ENCODE results near the gene KDM2A.

Gene KDM2A

DNA sequence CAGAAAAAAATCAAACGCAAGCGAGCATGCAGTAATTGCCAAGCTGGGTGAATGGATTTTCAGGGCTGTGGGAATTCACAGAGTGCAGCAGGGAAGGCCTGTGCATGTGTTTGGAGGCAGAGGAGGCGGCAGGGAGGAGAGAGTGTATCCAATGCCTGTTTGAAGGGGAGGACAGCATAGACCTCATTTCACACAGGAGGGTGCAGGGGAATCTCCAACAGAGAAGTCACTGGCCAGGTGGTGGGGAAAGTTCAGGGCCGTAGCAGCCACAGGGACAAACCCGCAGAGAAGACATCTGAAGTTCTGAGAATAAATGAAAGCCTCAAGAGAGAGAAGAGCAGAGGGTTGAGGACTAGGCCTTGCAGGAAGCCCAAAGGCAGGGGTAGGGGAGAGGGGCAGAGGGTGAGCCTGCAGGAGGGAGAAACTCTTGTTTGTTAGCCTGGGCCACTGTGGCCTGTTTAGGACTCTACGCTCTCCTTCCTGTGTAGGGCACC, 19.2 kb upstream of the KDM2A start:
- in situ Hi-C loops (cut with MboI; ENCODE audit: low sequenced_read_pairs): no loop called here
- Histone ChIP-seq H3K4me1 (no peaks in the 10 kb centered on the region), H3K36me3 (replicated peaks) (no peaks in the 10 kb centered on the region), H3K27me3 (ENCODE audit: low read depth) (no peaks in the 10 kb centered on the region), H3K4me3 (no peak overlapping the region), H3K9me3 (no peaks in the 10 kb centered on the region)
- DNase-seq (ENCODE audit: low spot score in 2 of 2): no peak

DNA sequence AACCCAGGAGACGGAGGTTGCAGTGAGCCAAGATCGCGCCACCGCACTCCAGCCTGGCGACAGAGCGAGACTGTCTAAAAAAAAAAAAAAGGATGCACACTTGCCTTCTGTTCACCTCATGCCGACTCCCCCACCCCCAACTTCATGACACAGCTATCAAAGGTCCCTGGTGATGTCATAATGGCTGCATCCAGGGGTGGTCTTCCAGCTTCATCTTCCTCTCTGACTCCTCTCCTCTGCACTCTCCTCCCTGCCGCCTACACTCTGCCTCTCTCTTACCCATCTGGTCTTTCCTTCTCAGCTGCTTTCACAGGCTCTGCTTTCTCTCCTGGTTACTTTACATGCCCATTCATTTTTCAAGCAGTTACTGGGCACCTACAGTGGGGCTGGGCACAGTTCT, 16.4 kb upstream of the KDM2A start:
- in situ Hi-C loops (cut with MboI; ENCODE audit: low sequenced_read_pairs): no loop called here
- no peak for DNase-seq (ENCODE audit: low spot score in 2 of 2)
- Histone ChIP-seq H3K9me3 (no peaks in the 10 kb centered on the region), H3K36me3 (replicated peaks) (no peaks in the 10 kb centered on the region), H3K4me1 (no peaks in the 10 kb centered on the region), H3K4me3 (no peak overlapping the region), H3K27me3 (ENCODE audit: low read depth) (no peaks in the 10 kb centered on the region)

DNA sequence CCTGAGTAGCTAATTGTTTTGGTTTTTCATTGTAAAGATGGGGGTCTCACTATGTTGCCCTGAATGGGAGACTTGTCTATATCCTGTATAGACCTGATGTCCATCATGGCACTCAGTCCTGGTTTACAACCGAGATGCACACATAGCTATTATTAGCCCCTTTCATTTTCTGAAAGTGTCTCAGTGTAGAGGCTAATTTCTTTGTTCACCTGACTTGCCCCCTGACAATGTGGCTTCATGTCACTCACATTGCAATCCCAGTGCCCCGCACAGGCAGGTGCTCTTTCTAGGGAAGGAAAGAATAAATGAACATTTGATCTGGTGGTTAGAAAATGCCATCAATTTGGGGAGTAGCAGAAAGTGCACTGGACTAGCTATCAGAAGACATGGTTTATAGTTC, 13.1 kb upstream of the KDM2A start:
- no peaks in the 10 kb centered on the region for H3K36me3 ChIP-seq (replicated peaks)
- H3K4me1 ChIP-seq: no peaks in the 10 kb centered on the region
- DNase-seq (ENCODE audit: low spot score in 2 of 2): no peak
- H3K9me3 ChIP-seq: no peaks in the 10 kb centered on the region
- in situ Hi-C loops (cut with MboI; ENCODE audit: low sequenced_read_pairs): no loop called here
- no peak overlapping the region for H3K4me3 ChIP-seq
- no peaks in the 10 kb centered on the region for H3K27me3 ChIP-seq (ENCODE audit: low read depth)

DNA sequence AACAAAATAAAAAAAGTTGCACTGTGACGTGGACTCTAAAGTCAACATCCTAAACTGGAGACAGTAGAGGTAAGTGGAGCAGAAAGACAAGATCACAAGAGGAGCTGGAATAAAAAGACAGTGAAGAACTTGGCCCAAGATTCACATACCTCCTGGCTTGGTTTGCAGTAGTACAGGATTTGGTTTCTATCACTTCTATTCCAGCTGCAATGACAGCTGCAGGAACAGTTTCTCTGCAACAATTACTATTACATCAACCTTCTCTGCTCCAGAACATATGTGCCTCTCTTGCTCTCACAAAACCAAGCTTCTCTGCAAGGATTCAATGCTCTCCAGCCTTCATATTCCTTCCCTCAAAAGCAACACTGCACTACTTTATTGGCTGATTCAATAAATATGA, 7.8 kb upstream of the KDM2A start:
- Histone ChIP-seq H3K36me3 (replicated peaks) (no peaks in the 10 kb centered on the region), H3K4me3 (no peak overlapping the region), H3K9me3 (no peaks in the 10 kb centered on the region), H3K4me1 (no peaks in the 10 kb centered on the region), H3K27me3 (ENCODE audit: low read depth) (no peaks in the 10 kb centered on the region)
- no peak for DNase-seq (ENCODE audit: low spot score in 2 of 2)
- in situ Hi-C loops (cut with MboI; ENCODE audit: low sequenced_read_pairs): no loop called here

DNA sequence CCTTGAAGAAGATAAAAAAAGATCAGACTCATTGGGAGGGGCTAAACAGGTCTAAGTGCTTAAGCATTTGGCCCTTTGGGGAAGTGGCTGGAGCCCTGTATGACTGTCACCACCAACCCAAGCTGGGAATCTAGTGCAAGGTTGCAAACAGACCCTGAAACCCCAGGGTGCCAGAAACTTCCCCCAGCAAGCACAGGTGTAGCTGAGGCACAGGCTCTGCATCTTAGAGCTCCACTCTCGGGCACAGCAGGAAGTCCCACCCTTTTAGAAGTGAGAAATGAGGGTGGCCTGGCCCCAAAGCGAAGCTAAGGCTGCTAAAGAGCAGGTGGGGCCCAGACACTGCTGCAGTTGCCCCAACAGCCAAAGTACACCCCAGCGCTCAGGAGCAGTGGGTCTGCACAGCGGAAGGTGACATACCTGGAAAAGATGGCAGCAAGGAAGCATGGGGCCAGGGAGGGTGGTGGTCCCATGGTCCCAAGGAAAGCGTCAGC, 5.8 kb upstream of the KDM2A start:
- no peak overlapping the region for H3K4me3 ChIP-seq
- H3K9me3 ChIP-seq: no peaks in the 10 kb centered on the region
- H3K4me1 ChIP-seq: peaks cover 2% of the 10 kb centered on the region
- DNase-seq (ENCODE audit: low spot score in 2 of 2): no peak
- in situ Hi-C loops (cut with MboI; ENCODE audit: low sequenced_read_pairs): no loop called here
- no peaks in the 10 kb centered on the region for H3K27me3 ChIP-seq (ENCODE audit: low read depth)
- H3K36me3 ChIP-seq (replicated peaks): no peaks in the 10 kb centered on the region

DNA sequence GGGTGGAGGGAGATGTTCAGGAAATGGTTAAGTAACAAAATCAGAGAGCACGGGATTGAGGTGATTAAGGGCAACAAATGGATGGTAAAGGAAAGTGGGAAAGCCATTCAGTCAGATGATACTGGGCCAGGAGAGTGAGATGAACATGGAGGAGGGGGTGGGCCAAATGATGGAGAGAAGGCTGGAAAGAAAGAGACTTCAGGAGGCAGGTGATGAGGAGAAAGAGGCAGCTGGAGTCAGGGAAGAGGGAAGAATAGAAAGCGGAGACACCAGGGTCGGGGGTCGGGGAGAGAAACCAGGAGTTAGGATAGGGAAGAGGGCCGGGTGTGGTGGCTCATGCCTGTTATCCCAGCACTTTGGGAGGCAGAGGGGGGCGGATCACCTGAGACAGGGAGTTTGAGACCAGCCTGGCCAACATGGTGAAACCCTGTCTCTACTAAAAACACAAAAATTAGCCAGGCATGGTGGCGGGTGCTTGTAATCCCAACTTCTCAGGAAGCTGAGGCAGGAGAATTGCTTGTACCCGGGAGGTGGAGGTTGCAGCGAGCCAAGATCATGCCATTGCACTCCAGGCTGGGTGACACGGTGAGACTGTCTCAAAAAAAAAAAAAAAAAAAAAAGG, 4.7 kb upstream of the KDM2A start:
- no peaks in the 10 kb centered on the region for H3K36me3 ChIP-seq (replicated peaks)
- in situ Hi-C loops (cut with MboI; ENCODE audit: low sequenced_read_pairs): no loop called here
- no peak for DNase-seq (ENCODE audit: low spot score in 2 of 2)
- H3K4me1 ChIP-seq: peaks cover 4% of the 10 kb centered on the region
- no peak overlapping the region for H3K4me3 ChIP-seq
- H3K27me3 ChIP-seq (ENCODE audit: low read depth): no peaks in the 10 kb centered on the region
- H3K9me3 ChIP-seq: no peaks in the 10 kb centered on the region

DNA sequence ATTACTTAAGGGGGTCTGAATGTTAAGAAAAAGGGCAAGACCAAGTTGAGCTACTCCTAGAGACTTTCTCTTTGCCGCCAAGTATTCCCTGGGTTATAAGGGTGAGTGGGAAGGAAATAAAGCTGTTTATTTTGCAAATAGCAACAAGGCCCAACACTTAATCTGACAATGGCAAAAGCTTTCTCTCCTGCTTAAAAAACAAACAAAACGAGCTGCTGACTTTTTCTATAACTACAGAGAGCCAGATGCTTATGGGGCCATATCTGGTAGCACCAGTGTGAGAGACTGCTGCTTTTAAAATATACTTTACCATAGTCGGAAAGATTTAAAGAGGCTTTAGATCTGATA, 2.3 kb upstream of the KDM2A start:
- H3K4me1 ChIP-seq: peaks cover 4% of the 10 kb centered on the region
- no peak for DNase-seq (ENCODE audit: low spot score in 2 of 2)
- H3K9me3 ChIP-seq: no peaks in the 10 kb centered on the region
- no peak overlapping the region for H3K4me3 ChIP-seq
- no peaks in the 10 kb centered on the region for H3K27me3 ChIP-seq (ENCODE audit: low read depth)
- in situ Hi-C loops (cut with MboI; ENCODE audit: low sequenced_read_pairs): no loop called here
- no peaks in the 10 kb centered on the region for H3K36me3 ChIP-seq (replicated peaks)

DNA sequence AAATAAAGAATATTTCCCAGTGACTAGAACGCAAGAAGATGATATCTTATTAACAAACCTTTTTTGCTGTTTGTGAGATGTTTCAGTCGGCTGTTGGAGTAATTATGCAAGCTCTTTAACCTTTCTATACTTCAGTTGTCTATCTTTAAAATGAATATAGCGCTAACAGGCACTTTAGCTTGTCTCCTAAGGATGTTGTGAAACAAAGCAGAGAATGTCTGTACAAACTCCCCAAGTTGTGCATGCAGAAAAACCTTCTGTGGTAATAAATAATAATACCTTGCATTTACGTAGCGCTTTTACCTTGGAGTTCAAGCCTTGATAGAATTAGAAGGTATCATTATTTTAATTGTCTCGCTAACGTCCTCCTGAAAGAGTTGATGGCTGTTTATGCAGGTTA, 1.9 kb upstream of the KDM2A start:
- no peak for DNase-seq (ENCODE audit: low spot score in 2 of 2)

DNA sequence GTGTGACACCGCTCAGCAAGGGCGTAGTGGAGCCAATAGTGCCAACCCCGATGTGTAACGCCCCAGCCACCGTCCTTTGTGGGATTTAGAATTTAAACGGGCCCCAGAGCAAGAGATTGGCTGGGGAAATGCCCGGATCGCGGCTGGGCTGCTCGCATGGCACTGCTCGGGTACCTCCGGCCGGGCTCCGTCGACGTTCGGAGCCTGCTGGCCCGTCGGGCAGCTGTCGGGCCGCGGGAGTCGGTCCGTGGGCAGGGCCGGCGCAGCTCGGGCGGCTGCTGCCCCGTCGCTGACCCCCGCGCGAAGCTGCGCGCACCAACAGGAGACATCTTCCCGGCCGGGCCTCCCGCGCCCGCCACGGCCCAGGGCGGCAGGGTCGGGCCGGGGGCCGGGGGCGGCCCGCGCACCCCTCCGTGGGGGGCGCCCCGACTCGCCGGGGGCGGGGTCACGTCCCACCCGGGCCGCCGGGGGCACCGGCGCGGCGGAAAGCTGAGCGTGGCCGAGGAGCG, 1.3 kb upstream of the KDM2A start:
- in situ Hi-C loops (cut with MboI; ENCODE audit: low sequenced_read_pairs): no loop called here
- no peaks in the 10 kb centered on the region for H3K27me3 ChIP-seq (ENCODE audit: low read depth)
- DNase-seq (ENCODE audit: low spot score in 2 of 2): no peak
- H3K36me3 ChIP-seq (replicated peaks): no peaks in the 10 kb centered on the region
- no peak overlapping the region for H3K4me3 ChIP-seq
- peaks cover 8% of the 10 kb centered on the region for H3K4me1 ChIP-seq
- no peaks in the 10 kb centered on the region for H3K9me3 ChIP-seq

More for the DNA sequence above, 1.9 kb upstream of the KDM2A start:
- H3K4me1 ChIP-seq: peaks cover 6% of the 10 kb centered on the region
- H3K36me3 ChIP-seq (replicated peaks): no peaks in the 10 kb centered on the region
- in situ Hi-C loops (cut with MboI; ENCODE audit: low sequenced_read_pairs): no loop called here
- H3K9me3 ChIP-seq: no peaks in the 10 kb centered on the region
- no peaks in the 10 kb centered on the region for H3K27me3 ChIP-seq (ENCODE audit: low read depth)
- no peak overlapping the region for H3K4me3 ChIP-seq

DNA sequence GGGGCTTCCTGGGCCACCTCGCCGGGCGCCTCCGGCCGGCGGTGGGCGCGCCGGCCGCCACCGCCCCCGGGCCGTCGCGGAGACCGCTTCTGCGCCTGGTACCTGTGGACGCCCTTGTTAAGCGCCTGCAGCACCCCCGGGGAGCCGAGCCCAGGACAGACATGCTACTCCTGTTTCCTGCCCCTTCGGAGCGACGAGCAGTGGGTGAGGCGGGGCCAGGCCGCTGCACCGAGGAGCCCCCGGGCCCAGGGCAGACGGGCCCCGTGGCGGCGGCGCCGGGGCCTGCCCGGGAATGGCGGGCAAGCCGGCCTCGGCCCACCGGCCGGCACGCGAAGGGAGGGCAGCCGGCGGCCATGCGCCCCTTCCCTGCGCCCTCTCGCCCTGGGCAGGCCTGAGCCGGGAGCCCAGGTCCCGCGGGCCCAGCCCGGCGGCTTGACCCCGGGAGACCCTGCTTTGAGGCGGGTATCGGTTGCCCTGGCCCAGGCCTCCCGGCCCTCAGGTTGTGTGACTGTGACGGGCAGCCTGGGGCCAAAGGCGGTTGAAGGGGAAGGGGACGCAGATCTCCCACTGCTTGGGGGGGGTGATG, 789 bp upstream of the KDM2A start:
- DNase-seq (ENCODE audit: low spot score in 2 of 2): peak; percentile 22 to 33
- Histone ChIP-seq H3K4me3 (no peak overlapping the region; the same call in 1 of the 2 replicates), H3K4me1 (peaks cover 8% of the 10 kb centered on the region), H3K9me3 (no peaks in the 10 kb centered on the region), H3K27me3 (ENCODE audit: low read depth) (no peaks in the 10 kb centered on the region), H3K36me3 (replicated peaks) (peaks cover under 1% of the 10 kb centered on the region)
- in situ Hi-C loops (cut with MboI; ENCODE audit: low sequenced_read_pairs): no loop called here

DNA sequence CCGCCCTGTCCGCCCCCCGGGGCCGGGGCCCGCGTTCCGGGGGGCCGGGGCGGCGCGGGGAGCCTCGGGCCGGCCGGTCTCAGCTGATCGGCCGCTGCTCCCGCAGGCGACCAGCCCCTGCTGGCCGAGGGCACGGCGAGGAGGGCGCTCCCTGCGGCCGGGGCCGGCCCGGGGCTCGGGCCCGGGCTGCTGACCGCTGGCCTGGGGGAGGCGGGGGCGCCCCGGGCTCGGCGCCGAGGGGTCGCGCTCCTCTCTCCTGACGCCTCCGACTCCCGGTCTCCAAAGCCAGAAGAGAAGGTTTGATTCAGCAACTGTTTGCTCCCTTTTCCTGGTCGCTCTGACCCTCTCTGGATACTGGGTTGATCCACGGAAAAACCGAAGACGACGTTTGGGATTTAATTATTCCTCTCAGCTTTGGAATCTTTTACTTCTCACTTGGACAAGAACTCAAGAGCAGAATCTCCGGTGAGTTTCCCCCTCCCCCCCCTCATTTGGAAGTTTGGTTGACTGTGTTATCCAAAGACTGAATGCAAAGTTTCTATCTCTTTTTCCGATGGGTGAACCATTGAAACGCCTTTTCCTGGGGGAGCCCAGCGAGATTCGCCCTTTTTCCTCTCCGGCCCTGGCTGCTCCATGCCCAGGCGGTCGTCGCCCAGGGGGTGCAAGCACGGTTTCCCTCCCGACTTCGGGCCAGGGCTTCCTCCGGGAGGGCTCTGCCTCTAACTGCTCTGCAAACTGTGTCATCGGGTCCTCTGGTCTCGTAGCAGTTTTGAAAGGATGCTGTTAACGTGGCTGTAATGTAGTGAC, 725 bp downstream of the KDM2A start:
- in situ Hi-C loops (cut with MboI; ENCODE audit: low sequenced_read_pairs): no loop called here
- Histone ChIP-seq H3K4me3 (peak overlapping the region; percentile 99), H3K9me3 (no peaks in the 10 kb centered on the region), H3K4me1 (peaks cover 8% of the 10 kb centered on the region), H3K36me3 (replicated peaks) (peaks cover 6% of the 10 kb centered on the region), H3K27me3 (ENCODE audit: low read depth) (no peaks in the 10 kb centered on the region)
- DNase-seq (ENCODE audit: low spot score in 2 of 2): peak in 1 of 2 experiments; percentile 46

DNA sequence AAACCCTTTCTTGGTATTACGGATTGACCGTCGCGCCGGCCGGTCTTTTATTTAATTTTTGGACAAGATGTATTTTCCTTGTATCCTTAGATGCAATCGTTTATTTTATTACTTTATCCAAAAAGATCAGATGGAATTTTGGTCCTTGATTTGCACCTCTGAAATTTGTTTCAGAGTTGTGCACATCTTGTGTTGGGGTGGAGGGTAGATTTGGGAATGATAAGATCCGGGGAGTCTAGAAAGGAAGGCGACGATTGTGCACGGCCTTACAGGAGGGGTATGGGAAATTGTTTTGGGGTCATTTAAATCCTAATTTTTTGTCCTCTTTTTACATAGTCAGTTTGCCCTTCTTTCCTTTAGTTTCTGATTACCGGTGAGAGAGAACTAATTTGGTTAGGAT, 1.4 kb downstream of the KDM2A start:
- in situ Hi-C loops (cut with MboI; ENCODE audit: low sequenced_read_pairs): no loop called here
- DNase-seq (ENCODE audit: low spot score in 2 of 2): no peak
- Histone ChIP-seq H3K9me3 (no peaks in the 10 kb centered on the region), H3K4me3 (peak overlapping the region; percentile 99), H3K36me3 (replicated peaks) (peaks cover 6% of the 10 kb centered on the region), H3K4me1 (peaks cover 8% of the 10 kb centered on the region), H3K27me3 (ENCODE audit: low read depth) (no peaks in the 10 kb centered on the region)

DNA sequence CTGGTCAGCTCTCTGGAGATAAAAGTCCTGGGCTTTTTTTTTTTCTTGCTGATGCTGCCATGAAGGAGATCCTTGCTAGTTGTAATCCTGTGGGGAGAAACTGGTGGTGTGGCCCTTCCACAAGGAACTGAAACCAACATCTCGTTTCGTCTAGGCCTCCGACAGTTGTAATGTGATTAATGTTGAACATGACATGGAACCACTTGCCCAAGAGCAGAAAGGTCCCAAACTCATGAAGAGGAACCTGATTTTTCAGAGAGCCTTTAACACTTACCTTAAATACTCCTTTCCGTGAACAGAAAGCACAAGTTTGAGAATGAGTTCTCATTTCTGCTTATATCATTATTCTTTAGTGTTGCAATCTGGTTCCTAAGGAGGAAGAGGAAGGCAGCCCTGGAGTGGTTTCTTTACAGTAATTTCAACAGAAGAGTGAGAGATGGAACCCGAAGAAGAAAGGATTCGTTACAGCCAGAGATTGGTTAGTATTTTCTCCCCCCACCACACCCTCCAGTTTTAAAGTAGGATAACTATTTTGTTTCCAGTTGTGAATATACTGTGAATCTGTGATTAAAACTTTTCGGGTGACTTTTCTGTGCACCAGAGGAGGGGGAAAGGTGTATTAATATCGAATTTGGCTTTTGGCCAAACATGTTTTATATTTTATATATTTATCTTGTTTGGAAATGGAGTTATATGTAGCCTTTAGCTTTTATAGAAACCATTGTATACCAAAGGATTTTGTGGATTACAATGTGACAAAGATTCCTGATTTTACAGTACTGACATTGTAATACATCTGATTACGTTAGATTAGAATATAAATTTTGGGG, 2.0 kb downstream of the KDM2A start:
- peaks cover 8% of the 10 kb centered on the region for H3K4me1 ChIP-seq
- H3K27me3 ChIP-seq (ENCODE audit: low read depth): no peaks in the 10 kb centered on the region
- no peaks in the 10 kb centered on the region for H3K9me3 ChIP-seq
- peaks cover 6% of the 10 kb centered on the region for H3K36me3 ChIP-seq (replicated peaks)
- peak overlapping the region; percentile 99 for H3K4me3 ChIP-seq
- DNase-seq (ENCODE audit: low spot score in 2 of 2): peak in 1 of 2 experiments; percentile 27
- in situ Hi-C loops (cut with MboI; ENCODE audit: low sequenced_read_pairs): no loop called here
